ENCODE results near the gene RTEL1.
"Not testable (repeated sequence)": the region's sequence is repeated elsewhere in the genome, so short reads cannot be mapped to it uniquely, and the experiment has no call there.

RTEL1 gene

DNA sequence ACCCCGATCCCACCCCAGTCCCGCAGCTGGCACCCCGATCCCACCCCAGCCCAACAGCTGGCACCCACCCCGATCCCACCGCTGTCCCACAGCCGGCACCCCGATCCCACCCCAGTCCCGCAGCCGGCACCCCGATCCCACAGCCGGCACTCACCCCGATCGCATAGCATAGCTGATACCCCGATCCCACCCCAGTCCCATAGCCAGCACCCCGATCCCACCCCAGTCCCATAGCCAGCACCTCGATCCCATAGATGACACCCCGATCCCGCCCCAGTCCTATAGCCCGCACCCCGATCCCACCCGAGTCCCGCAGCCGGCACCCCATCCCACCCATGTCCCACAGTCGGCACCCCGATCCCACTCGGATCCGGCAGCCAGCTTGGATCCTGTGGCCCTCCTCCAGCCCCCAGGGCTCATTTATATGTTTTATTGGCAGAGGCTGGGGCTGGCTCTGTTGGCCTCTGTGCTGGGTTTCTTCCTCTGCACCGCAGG, 30.3 kb upstream of the RTEL1 start:
- DNase-seq, result peak; percentile 30

- peak; percentile 86 for DNase-seq
Observed at GRCh38 chr20:63628246-63628975, 29.7 kb upstream of the RTEL1 start.

DNA sequence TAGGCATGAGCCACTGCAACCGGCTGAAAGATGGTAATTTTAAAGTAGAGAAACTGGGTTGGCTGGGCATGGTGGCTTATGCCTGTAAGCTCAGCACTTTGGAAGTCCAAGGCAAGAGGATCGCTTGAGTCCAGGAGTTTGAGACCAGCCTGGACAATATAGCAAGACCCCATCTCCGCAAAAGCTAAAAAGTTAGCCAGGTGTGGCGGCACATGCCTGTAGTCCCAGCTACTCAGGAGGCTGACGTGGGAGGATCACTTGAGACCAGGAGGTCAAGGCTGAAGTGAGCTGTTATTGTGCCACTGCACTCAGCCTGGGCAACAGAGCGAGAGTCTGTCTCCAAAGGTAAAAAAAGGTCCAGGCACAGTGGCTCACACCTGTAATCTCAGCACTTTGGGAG, 27.2 kb upstream of the RTEL1 start:
- not testable (repeated sequence) for DNase-seq

DNA sequence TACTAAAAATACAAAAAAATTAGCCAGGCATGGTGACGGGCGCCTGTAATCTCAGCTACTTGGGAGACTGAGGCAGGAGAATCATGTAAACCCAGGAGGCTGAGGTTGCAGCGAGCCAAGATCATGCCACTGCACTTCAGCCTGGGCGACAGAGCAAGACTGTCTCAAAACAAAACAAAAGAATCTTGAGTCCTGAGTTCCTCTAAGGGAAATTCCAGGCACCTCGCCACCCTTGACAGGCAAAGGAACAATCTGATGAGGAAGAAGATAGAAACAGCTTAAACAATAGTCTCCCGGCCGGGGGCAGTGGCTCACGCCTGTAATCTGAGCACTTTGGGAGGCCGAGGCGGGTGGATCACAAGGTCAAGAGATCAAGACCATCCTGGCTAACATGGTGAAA, 26.7 kb upstream of the RTEL1 start:
- DNase-seq, result not testable (repeated sequence)

GRCh38 chr20:63633732-63634131, 24.4 kb upstream of the RTEL1 start:
- no peak for DNase-seq

DNA sequence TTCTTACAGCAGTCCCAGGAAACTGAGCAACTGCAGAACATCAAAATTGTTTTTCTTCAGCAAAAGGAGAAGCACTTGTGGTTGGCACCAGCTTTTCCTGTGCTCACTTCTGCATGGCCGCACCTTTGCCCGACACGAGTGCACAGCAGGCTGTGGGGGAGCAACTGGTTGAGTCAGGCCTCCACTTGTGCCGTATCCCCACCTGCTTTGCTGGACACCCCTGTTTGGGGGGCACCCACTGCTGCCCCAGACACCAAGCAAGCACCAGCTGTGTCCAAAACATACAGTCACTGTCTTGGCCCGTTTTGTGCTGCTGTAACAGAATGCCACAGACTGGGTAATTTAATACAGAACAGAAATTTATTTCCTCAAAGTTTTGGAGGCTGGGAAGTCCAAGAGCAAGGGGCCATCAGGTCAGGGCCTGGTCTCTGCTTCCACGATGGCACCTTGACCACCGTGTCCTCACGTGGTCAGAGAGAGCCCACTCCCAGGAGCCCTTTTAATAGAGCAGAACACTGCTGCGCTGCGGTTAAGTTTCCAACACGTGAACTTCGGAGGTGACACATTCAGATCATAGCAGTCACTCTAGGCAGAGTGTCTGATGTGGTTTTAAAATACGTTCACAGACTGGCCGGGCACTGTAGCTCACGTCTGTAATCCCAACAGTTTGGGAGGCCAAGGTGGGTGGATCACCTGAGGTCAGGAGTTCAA, 22.5 kb upstream of the RTEL1 start:
- peak; percentile 86 for DNase-seq

GRCh38 chr20:63636752-63637628, 21.1 kb upstream of the RTEL1 start:
- DNase-seq, result no peak

DNA sequence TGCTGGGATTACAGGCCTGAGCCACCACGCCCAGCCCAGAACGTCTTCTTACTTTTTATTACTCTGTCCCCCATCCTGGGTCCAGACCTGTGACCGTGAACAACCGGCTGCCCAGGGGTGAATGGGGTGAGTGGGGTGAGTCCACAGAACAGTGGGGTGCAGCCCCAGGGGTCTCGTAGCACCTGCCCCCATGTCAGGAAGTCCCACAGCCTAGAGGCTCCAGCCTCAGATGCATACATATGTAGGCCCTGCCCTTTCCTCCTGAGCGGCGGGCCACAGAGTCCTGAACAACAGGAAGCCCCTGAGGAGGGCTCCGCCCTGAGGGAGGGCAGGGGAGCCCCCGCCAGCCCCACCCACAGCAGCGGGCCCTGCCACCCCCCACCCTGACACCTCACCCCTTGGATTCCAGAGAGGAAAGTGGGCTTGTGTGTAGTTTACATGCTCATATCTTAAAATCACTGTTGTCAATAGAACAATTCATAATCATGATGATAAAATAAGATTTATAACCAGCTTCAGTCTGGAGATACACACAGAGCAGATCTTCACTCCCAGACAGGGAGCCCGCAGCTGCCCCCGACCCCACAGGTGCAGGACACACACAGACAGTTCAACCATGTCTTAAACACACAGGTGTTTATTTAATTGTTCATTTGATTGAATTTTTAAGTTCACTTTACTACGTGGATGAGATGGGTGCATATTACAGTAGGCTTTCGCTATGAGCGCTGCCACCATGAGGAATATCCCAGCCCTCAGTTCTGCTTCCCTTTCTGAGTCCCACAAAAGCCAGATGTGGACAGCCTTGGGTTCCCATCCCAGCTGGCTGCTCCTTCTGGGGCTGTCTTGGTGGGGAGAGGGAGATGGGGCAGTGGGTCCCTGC, 18.8 kb upstream of the RTEL1 start:
- DNase-seq, result peak; percentile 80

GRCh38 chr20:63640086-63640485, 18.0 kb upstream of the RTEL1 start:
- DNase-seq, result no peak

GRCh38 chr20:63640686-63641085, 17.4 kb upstream of the RTEL1 start:
- DNase-seq, result not testable (repeated sequence)

- peak; percentile 61 for DNase-seq
Observed at GRCh38 chr20:63641146-63641791, 16.8 kb upstream of the RTEL1 start.

- peak; percentile 97 for DNase-seq
Observed at GRCh38 chr20:63641792-63642523, 16.2 kb upstream of the RTEL1 start.

GRCh38 chr20:63642527-63643247, 15.4 kb upstream of the RTEL1 start:
- no peak for DNase-seq

DNA sequence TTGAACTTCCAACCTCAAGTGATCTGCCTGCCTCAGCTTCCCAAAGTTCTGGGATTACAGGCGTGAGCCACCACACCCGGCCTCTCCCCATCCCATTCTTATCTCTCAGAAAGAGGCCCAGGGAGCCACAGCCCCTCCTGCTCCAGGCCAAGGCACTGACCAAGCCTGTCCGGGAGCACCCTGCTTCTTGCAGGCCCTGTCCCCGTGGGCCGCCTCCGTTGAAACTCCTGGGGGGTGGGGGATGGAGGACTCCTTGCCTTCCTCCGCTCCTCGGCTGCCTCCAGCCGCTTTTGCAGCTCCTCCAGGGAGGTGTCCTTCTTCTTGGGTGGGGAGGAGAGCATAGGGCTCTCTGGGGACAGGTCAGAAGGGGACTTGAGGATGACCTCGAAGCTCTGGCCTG, 14.6 kb upstream of the RTEL1 start:
- no peak for DNase-seq

DNA sequence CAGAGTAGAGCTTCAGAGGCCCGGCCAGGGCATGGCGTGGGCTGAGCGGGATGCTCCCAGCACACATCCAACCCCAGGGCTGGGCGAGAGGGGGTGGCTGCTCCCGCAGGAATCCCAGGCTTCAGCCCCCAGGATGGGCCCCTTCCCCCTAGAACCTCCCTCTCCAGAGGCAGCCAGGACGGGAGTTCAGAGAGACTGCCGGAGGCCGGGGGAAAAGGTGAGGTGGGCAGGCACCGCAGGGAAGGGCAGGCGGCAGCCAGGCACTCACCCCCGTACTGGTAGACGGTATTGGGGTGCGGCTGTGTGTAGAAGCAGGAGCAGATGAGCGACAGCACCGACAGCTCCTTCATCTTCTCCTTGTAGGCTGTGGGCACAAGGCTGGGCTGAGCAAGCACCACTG, 14.2 kb upstream of the RTEL1 start:
- DNase-seq, result no peak

- no peak for DNase-seq
Observed at GRCh38 chr20:63645218-63645617, 12.9 kb upstream of the RTEL1 start.

- no peak for DNase-seq
Observed at GRCh38 chr20:63648190-63648589, 9.9 kb upstream of the RTEL1 start.

- DNase-seq, result no peak
Observed at GRCh38 chr20:63648895-63649589, 9.1 kb upstream of the RTEL1 start.

DNA sequence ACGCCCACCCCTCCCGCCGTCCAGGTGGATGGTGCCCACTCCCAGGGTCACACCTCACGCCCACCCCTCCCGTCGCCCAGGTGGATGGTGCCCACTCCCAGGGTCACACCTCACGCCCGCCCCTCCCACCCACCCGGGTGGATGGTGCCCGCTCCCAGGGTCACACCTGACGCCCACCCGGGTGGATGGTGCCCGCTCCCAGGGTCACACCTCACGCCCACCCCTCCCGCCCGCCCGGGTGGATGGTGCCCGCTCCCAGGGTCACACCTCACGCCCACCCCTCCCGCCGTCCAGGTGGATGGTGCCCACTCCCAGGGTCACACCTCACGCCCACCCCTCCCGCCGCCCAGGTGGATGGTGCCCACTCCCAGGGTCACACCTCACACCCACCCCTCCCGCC, 7.6 kb upstream of the RTEL1 start:
- not testable (repeated sequence) for DNase-seq

DNA sequence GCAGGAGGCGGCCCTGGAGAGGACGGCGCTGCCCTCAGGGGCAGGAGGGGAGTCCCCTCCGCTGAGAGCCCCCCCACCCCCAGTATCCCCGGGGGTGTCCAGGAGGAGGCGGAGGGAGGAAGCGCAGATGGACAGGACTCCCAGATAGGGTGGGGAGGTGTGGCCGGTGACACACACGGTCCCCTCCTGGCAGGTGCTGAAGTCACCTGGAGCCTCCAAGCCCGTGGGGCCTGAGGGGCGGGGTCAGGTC, 6.2 kb upstream of the RTEL1 start:
- no peak for DNase-seq
